ENCODE measurements around the gene SALL3. TPM values are rescaled to one million over a fixed set of nuclear protein-coding genes. Genes with fewer than 3 reads are reported as not detected.

Gene SALL3
- total RNA-seq, 3 donors from 2014 or later = not detected

DNA sequence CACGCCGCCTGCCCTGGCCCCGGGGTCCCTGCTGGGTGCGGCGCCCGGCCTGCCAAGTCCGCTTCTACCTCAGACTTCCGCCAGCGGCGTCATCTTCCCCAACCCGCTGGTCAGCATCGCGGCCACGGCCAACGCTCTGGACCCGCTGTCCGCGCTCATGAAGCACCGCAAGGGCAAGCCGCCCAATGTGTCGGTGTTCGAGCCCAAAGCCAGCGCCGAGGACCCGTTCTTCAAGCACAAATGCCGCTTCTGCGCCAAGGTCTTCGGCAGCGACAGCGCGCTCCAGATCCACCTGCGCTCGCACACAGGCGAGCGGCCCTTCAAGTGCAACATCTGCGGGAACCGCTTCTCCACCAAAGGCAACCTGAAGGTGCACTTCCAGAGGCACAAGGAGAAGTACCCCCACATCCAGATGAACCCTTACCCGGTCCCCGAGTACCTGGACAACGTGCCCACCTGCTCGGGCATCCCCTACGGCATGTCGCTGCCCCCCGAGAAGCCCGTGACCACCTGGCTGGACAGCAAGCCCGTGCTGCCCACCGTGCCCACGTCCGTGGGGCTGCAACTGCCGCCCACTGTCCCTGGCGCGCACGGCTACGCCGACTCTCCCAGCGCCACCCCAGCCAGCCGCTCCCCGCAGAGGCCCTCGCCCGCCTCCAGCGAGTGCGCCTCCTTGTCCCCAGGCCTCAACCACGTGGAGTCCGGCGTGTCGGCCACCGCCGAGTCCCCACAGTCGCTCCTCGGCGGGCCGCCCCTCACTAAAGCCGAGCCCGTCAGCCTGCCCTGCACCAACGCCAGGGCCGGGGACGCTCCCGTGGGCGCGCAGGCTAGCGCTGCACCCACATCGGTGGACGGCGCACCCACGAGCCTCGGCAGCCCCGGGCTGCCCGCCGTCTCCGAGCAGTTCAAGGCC lies 13.7 kb downstream of the SALL3 start:
- TF ChIP-seq, protein P1, sequence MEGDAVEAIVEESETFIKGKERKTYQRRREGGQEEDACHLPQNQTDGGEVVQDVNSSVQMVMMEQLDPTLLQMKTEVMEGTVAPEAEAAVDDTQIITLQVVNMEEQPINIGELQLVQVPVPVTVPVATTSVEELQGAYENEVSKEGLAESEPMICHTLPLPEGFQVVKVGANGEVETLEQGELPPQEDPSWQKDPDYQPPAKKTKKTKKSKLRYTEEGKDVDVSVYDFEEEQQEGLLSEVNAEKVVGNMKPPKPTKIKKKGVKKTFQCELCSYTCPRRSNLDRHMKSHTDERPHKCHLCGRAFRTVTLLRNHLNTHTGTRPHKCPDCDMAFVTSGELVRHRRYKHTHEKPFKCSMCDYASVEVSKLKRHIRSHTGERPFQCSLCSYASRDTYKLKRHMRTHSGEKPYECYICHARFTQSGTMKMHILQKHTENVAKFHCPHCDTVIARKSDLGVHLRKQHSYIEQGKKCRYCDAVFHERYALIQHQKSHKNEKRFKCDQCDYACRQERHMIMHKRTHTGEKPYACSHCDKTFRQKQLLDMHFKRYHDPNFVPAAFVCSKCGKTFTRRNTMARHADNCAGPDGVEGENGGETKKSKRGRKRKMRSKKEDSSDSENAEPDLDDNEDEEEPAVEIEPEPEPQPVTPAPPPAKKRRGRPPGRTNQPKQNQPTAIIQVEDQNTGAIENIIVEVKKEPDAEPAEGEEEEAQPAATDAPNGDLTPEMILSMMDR (IDR thresholded peaks at IDR 0.05) = no peak
- no peak for TF ChIP-seq POLR2A (IDR thresholded peaks at IDR 0.05)
- no peak for TF ChIP-seq POLR2AphosphoS5 (IDR thresholded peaks at IDR 0.05)
- DNase-seq (ENCODE audit: low spot score in 2 of 2) = no peak
- no peaks in the 10 kb centered on the region for H3K4me1 ChIP-seq
- no peak overlapping the region for H3K4me3 ChIP-seq
- H3K27me3 ChIP-seq = peaks cover 0 to 13% of the 10 kb centered on the region in 2 donors
- no peak overlapping the region for H3K27ac ChIP-seq
- H3K36me3 ChIP-seq = no peaks in the 10 kb centered on the region
- intact Hi-C loops (cut with DNase I; ENCODE audit: low total_unique reads) = no loop called here
- H3K9me3 ChIP-seq = peaks cover 0 to 2% of the 10 kb centered on the region in 2 donors

DNA sequence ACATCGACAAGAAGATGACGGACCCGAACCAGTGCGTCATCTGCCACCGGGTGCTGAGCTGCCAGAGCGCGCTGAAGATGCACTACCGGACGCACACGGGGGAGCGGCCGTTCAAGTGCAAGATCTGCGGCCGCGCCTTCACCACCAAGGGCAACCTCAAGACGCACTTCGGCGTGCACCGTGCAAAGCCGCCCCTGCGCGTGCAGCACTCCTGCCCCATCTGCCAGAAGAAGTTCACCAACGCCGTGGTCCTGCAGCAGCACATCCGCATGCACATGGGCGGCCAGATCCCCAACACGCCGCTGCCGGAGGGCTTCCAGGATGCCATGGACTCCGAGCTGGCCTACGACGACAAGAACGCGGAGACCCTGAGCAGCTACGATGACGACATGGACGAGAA lies 14.4 kb downstream of the SALL3 start:
- Histone ChIP-seq H3K4me3 (no peak overlapping the region), H3K4me1 (no peaks in the 10 kb centered on the region), H3K27me3 (peaks cover 0 to 12% of the 10 kb centered on the region in 2 donors), H3K9me3 (peaks cover 0 to 2% of the 10 kb centered on the region in 2 donors), H3K27ac (no peak overlapping the region), H3K36me3 (no peaks in the 10 kb centered on the region)
- TF ChIP-seq POLR2AphosphoS5 (IDR thresholded peaks at IDR 0.05) = no peak
- no peak for TF ChIP-seq POLR2A (IDR thresholded peaks at IDR 0.05)
- TF ChIP-seq, protein P1 (IDR thresholded peaks at IDR 0.05) = no peak
- no peak for DNase-seq (ENCODE audit: low spot score in 2 of 2)
- intact Hi-C loops (cut with DNase I; ENCODE audit: low total_unique reads) = no loop called here

DNA sequence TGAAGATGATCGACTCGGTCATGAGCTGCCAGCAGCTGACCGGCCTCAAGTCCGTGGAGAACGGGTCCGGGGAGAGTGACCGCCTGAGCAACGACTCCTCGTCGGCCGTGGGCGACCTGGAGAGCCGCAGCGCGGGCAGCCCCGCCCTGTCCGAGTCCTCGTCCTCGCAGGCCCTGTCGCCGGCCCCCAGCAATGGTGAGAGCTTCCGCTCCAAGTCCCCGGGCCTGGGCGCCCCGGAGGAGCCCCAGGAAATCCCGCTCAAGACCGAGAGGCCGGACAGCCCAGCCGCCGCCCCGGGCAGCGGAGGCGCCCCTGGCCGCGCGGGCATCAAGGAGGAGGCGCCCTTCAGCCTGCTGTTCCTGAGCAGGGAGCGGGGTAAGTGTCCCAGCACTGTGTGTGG lies 14.9 kb downstream of the SALL3 start:
- Histone ChIP-seq H3K36me3 (no peaks in the 10 kb centered on the region), H3K27me3 (peaks cover 0 to 8% of the 10 kb centered on the region in 2 donors), H3K4me3 (no peak overlapping the region), H3K27ac (no peak overlapping the region), H3K9me3 (peaks cover 0 to 2% of the 10 kb centered on the region in 2 donors), H3K4me1 (no peaks in the 10 kb centered on the region)
- DNase-seq (ENCODE audit: low spot score in 2 of 2) = no peak
- intact Hi-C loops (cut with DNase I; ENCODE audit: low total_unique reads) = no loop called here
- TF ChIP-seq POLR2A (IDR thresholded peaks at IDR 0.05) (no peak), POLR2AphosphoS5 (IDR thresholded peaks at IDR 0.05) (no peak)
- TF ChIP-seq, protein P1 (IDR thresholded peaks at IDR 0.05) = no peak

DNA sequence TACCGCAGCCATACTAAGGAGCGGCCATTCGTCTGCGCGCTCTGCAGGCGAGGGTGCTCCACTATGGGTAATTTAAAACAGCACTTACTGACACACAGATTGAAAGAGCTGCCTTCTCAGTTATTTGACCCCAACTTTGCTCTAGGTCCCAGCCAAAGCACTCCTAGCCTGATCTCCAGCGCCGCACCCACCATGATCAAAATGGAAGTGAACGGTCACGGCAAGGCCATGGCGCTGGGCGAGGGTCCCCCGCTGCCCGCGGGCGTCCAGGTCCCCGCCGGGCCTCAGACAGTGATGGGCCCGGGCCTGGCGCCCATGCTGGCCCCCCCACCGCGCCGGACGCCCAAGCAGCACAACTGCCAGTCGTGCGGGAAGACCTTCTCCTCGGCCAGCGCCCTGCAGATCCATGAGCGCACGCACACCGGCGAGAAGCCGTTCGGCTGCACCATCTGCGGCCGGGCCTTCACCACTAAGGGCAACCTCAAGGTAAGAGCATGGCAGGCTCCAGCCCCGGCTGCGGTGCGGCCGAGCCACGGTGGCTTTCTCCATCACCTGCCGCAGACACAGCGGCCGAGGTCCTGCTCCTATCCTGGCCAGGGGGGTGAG lies 15.5 kb downstream of the SALL3 start:
- peaks cover 0 to 3% of the 10 kb centered on the region in 2 donors for H3K27me3 ChIP-seq
- TF ChIP-seq, protein P1 (IDR thresholded peaks at IDR 0.05) = no peak
- no peak for TF ChIP-seq POLR2AphosphoS5 (IDR thresholded peaks at IDR 0.05)
- TF ChIP-seq POLR2A (IDR thresholded peaks at IDR 0.05) = no peak
- no peak overlapping the region for H3K27ac ChIP-seq
- no peak for DNase-seq (ENCODE audit: low spot score in 2 of 2)
- no peak overlapping the region for H3K4me3 ChIP-seq
- H3K4me1 ChIP-seq = no peaks in the 10 kb centered on the region
- intact Hi-C loops (cut with DNase I; ENCODE audit: low total_unique reads) = no loop called here
- peaks cover 0 to 2% of the 10 kb centered on the region in 2 donors for H3K9me3 ChIP-seq
- no peaks in the 10 kb centered on the region for H3K36me3 ChIP-seq
